Mesodermal cell (in vitro differentiated cells): ENCODE results near the gene PTPRN2.

Source experiments
- H3K27ac ChIP-seq: 2 replicates; pipeline ENCODE4 v1.7.0; 2013; ENCODE audit warnings: mild to moderate bottlenecking, low read depth, low read length, moderate library complexity; ENCODE audit not compliant: severe bottlenecking
- H3K36me3 ChIP-seq: 2 replicates; pipeline ENCODE4 v1.7.1; 2013; ENCODE audit warnings: mild to moderate bottlenecking, low read length, moderate library complexity; ENCODE audit not compliant: control insufficient read depth, insufficient read depth
- H3K4me1 ChIP-seq: one replicate; pipeline ENCODE4 v1.7.1; 2013; ENCODE audit warnings: mild to moderate bottlenecking, low read length; ENCODE audit not compliant: insufficient read depth, control insufficient read depth, poor library complexity, severe bottlenecking
- H3K4me3 ChIP-seq: 2 replicates; pipeline ENCODE4 v1.7.0; 2013; ENCODE audit warnings: low read length, control low read depth, mild to moderate bottlenecking; ENCODE audit not compliant: insufficient read depth, poor library complexity, severe bottlenecking; ENCODE audit errors: extremely low read depth
- H3K9me3 ChIP-seq: 2 replicates; pipeline ENCODE4 v1.7.1; 2013; ENCODE audit warnings: mild to moderate bottlenecking, low read length, moderate library complexity; ENCODE audit not compliant: control insufficient read depth
- WGBS, 2 experiments: methylation state at CpG; one replicate each; pipeline ENCODE4 v1.1.5; 2013; ENCODE audit warnings: missing lambda C conversion rate in 2 of 2; ENCODE audit not compliant: insufficient coverage in 2 of 2; 5-methylcytosine and 5-hydroxymethylcytosine counted together

PTPRN2 gene

GRCh38 chr7:158107806-158108205 is 479.8 kb downstream of the PTPRN2 start:
- H3K27ac ChIP-seq: no peak overlapping the region
- H3K4me1 ChIP-seq: no peaks in the 10 kb centered on the region
- WGBS, 2 experiments: 54 to 75% methylated on average over 2 of the region's 2 CpGs
- H3K36me3 ChIP-seq: no peaks in the 10 kb centered on the region
- no peak overlapping the region for H3K4me3 ChIP-seq
- peaks cover 90% of the 10 kb centered on the region for H3K9me3 ChIP-seq

DNA sequence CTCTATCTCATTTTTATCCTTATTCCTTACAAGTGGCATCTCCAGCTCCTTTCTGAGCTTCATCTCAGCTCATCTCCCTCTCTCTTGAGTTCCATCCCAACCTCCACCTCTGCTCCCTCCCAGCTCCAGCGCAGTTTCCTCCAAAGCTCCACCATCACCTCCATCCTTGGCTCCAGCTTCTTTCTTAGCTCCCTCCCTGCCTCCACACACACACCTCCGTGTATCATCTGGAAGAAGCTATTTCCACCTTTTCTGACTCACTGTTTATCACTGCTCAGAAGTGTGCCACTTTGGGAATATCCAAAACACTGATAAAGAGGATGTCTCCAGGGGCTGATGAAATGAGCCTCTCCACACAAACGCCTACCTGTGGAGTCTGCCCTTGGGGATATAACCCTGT is 481.4 kb downstream of the PTPRN2 start:
- Histone ChIP-seq H3K9me3 (peaks cover 87% of the 10 kb centered on the region), H3K4me3 (no peak overlapping the region), H3K4me1 (no peaks in the 10 kb centered on the region), H3K36me3 (no peaks in the 10 kb centered on the region), H3K27ac (no peak overlapping the region)
- 41 to 86% methylated on average over 2 to 3 of the region's 3 CpGs for WGBS, 2 experiments

GRCh38 chr7:158103378-158103777 is 484.2 kb downstream of the PTPRN2 start:
- Histone ChIP-seq H3K27ac (no peak overlapping the region), H3K36me3 (no peaks in the 10 kb centered on the region), H3K9me3 (peaks cover 61% of the 10 kb centered on the region), H3K4me3 (no peak overlapping the region), H3K4me1 (no peaks in the 10 kb centered on the region)
- WGBS, 2 experiments: 71 to 78% methylated on average over 6 to 7 of the region's 7 CpGs

- no peak overlapping the region for H3K4me3 ChIP-seq
- no peaks in the 10 kb centered on the region for H3K36me3 ChIP-seq
- WGBS, 2 experiments: 65 to 73% methylated on average over 6 of the region's 9 CpGs
- no peak overlapping the region for H3K27ac ChIP-seq
- H3K9me3 ChIP-seq: peaks cover 59% of the 10 kb centered on the region
- H3K4me1 ChIP-seq: no peaks in the 10 kb centered on the region
Observed at GRCh38 chr7:158102897-158103296, 484.7 kb downstream of the PTPRN2 start.

GRCh38 chr7:158101821-158102450 is 485.7 kb downstream of the PTPRN2 start:
- 68 to 71% methylated on average over 14 of the region's 14 CpGs for WGBS, 2 experiments
- H3K4me1 ChIP-seq: no peaks in the 10 kb centered on the region
- H3K4me3 ChIP-seq: no peak overlapping the region
- H3K9me3 ChIP-seq: peaks cover 59% of the 10 kb centered on the region
- H3K36me3 ChIP-seq: no peaks in the 10 kb centered on the region
- no peak overlapping the region for H3K27ac ChIP-seq

DNA sequence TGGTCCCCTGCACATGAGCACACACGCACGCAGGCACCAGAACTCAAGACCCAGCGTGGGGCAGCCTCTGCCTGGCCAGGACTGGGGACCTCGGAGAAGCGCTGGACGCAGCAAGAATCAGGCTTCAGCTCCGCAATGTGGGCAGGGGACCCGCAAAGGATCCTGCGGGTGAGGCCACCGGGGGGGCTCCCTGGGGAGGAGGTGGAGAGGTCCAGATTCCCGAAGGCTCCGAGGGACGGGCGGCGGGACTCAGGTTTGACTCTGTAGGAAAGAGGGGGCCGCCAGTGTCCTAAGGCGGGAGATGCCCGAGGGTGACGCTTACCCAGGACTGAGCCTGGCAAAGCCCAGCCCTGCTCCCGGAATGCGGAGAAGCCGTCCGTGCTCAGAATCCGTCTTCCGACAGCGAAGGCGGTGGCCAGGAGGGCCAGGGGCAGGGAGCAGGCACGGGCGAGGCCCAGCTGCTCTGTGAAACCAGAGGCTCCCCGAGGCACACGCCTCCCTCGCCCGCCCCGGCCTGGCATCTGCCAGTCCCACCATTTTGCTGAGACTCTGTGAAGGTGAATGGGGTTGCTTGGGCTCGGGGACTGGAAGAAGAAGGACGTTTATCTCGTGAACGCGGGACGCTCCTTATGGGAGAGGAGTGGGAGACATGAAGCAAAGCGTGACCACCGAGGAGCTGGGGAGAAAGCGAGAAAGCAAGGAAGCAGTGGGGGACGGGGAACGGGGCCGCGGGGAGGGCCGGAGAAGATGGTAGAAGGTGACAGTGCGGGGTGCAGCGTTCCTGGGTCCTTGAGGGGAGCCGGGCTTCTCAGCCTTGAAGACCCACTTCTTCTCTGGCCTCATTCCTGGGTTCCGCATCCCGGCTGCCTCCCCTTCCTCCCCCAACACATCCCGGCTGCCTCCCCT is 489.2 kb downstream of the PTPRN2 start:
- 87 to 89% methylated on average over 46 to 47 of the region's 54 CpGs for WGBS, 2 experiments
- peaks cover 55% of the 10 kb centered on the region for H3K9me3 ChIP-seq
- no peak overlapping the region for H3K27ac ChIP-seq
- H3K36me3 ChIP-seq: no peaks in the 10 kb centered on the region
- H3K4me3 ChIP-seq: no peak overlapping the region
- H3K4me1 ChIP-seq: no peaks in the 10 kb centered on the region

- no peaks in the 10 kb centered on the region for H3K4me1 ChIP-seq
- H3K9me3 ChIP-seq: peaks cover 50% of the 10 kb centered on the region
- 86 to 88% methylated on average over 29 to 34 of the region's 39 CpGs for WGBS, 2 experiments
- no peaks in the 10 kb centered on the region for H3K36me3 ChIP-seq
- no peak overlapping the region for H3K27ac ChIP-seq
- no peak overlapping the region for H3K4me3 ChIP-seq
Observed at GRCh38 chr7:158097453-158098124, 490.0 kb downstream of the PTPRN2 start.

GRCh38 chr7:158097106-158097452 is 490.5 kb downstream of the PTPRN2 start:
- Histone ChIP-seq H3K4me3 (no peak overlapping the region), H3K27ac (no peak overlapping the region), H3K36me3 (no peaks in the 10 kb centered on the region), H3K4me1 (no peaks in the 10 kb centered on the region), H3K9me3 (peaks cover 45% of the 10 kb centered on the region)
- 84 to 89% methylated on average over 7 to 10 of the region's 10 CpGs for WGBS, 2 experiments

DNA sequence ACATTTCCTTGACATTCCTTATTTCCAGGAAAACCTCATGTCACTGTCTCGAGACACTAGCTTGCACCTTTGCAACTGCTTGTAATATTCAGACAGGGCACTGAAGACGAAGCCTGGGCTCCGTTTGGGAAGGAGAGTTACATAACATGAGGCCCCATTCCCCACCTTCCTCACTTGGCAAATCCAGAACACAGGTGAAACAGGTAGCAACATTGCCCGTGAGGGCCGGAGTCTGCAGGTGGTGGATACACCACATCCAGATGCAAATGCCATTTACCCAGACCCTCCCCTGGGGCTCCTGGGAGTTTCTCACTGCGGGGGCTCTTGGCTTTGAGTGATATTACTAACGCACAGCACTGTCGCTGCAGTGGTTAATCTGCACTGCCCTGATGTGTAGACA is 491.0 kb downstream of the PTPRN2 start:
- Histone ChIP-seq H3K27ac (no peak overlapping the region), H3K36me3 (no peaks in the 10 kb centered on the region), H3K9me3 (peaks cover 43% of the 10 kb centered on the region), H3K4me1 (no peaks in the 10 kb centered on the region), H3K4me3 (no peak overlapping the region)
- WGBS, 2 experiments: 66 to 96% methylated on average over 4 to 8 of the region's 8 CpGs

DNA sequence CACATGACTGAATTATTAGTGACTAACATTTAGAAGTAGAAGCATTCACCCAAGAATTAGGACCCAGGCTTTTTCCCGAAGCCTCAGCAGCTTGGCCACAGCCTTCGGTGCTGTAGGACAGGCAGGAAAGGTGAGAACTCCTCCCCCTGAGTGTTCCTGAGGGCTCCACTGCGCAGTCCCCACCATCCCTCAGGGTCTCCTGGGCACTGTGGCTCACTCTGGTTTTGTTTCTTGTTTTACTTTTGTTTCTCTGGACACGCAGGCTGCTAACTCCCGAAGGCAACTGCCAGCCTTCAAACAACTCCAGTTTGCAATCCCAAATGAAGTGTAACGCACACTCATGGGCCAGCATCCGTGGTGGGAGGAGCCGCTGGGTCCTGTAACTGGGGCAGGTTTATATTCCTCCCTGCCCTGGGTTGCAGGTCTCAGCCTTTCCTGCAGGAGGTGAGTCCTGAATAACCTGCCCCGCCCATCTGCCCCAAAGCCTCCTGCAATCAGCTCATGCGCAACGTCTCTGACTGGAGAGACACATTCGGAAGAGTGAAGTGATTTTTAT is 492.9 kb downstream of the PTPRN2 start:
- no peaks in the 10 kb centered on the region for H3K4me1 ChIP-seq
- WGBS, 2 experiments: 83 to 87% methylated on average over 7 to 12 of the region's 12 CpGs
- H3K36me3 ChIP-seq: no peaks in the 10 kb centered on the region
- no peak overlapping the region for H3K27ac ChIP-seq
- H3K9me3 ChIP-seq: peaks cover 49% of the 10 kb centered on the region
- H3K4me3 ChIP-seq: no peak overlapping the region
